ENCODE measurements around the gene KCNJ18. TPM values are rescaled to one million over a fixed set of nuclear protein-coding genes. Genes with fewer than 3 reads are reported as not detected.
"Not testable (repeated sequence)": the region's sequence is repeated elsewhere in the genome, so short reads cannot be mapped to it uniquely, and the experiment has no call there.

Gene KCNJ18
- polyA plus RNA-seq, 1 donor, result not detected

DNA sequence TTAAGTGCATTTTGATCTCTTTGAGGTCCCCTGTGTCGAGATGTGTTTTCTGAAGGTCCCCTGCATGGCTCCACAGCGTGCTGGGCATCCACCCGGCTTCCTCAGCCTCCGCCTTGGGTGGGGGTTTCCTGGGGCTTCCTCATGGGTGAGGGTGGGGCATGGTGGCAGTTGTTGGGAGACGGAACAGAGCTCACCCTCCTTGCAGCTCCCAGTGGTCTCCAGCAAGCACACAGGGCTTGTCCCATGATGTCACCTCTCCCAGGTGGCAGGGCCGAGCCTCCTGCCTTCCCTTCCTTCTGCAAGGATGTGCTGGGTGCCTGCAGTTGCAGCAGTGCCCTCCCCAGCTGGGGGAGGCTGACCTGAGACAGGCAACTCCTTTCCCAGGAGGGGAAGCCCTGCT lies 13.4 kb downstream of the KCNJ18 start:
- H3K36me3 ChIP-seq (ENCODE audit: control insufficient read depth, insufficient read depth, low read length); DNase-seq; H3K27ac ChIP-seq (ENCODE audit: low read length); H3K27me3 ChIP-seq (ENCODE audit: control insufficient read depth, insufficient read depth, low read length); H3K4me3 ChIP-seq (ENCODE audit: low read length); H3K4me1 ChIP-seq (ENCODE audit: control insufficient read depth, insufficient read depth, low read length): not testable (repeated sequence)
- no CpG with 5 or more reads among the region's 6 CpGs for WGBS (ENCODE audit: insufficient coverage, low lambda C conversion rate)
- H3K9me3 ChIP-seq (ENCODE audit: control insufficient read depth, low read depth, low read length), result peaks cover 40% of the 10 kb centered on the region

DNA sequence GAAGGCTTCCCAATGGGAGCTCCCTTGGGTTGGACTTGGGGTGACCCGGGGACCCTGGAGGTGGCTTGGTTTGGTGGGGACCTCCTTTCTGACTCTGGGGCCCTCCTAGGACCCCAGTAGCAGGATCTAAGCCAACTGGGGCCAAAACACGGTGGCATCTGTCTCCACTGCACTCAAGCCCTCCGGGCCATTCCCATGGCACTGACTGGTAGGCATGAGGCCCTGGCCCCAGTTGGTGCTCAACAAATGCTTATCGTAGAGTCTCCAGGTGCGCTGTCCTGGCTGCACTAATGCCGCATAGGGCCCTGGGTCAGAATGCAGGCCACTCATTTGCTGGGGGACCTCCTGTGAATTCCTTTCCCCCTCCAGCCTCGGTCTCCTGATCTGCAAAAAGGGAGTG lies 14.2 kb downstream of the KCNJ18 start:
- peaks cover 35% of the 10 kb centered on the region for H3K9me3 ChIP-seq (ENCODE audit: control insufficient read depth, low read depth, low read length)
- H3K4me1 ChIP-seq (ENCODE audit: control insufficient read depth, insufficient read depth, low read length); H3K4me3 ChIP-seq (ENCODE audit: low read length); H3K27ac ChIP-seq (ENCODE audit: low read length); DNase-seq; H3K36me3 ChIP-seq (ENCODE audit: control insufficient read depth, insufficient read depth, low read length); H3K27me3 ChIP-seq (ENCODE audit: control insufficient read depth, insufficient read depth, low read length): not testable (repeated sequence)
- no CpG with 5 or more reads among the region's 7 CpGs for WGBS (ENCODE audit: insufficient coverage, low lambda C conversion rate)

DNA sequence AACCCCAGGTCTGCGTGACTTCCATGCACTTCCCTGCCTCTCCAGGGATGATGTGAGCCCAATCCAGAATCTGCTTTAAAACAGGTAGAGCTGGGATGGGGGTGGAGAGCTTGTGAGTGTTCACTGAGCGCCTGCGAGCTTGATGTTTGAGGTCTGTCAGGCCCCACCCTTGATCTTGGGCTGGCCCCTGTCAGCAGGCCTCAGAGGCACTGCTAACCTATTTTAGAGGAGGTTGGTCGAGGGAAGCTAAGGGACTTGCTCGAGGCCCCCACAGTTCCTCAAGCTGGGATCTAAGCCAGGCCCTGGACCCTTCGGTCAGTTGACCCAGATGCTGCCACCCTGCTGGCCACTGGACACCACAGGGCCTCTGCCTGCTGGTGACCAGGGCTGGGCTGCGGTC lies 14.8 kb downstream of the KCNJ18 start:
- DNase-seq; H3K4me1 ChIP-seq (ENCODE audit: control insufficient read depth, insufficient read depth, low read length); H3K27me3 ChIP-seq (ENCODE audit: control insufficient read depth, insufficient read depth, low read length); H3K36me3 ChIP-seq (ENCODE audit: control insufficient read depth, insufficient read depth, low read length); H3K4me3 ChIP-seq (ENCODE audit: low read length); H3K27ac ChIP-seq (ENCODE audit: low read length): not testable (repeated sequence)
- H3K9me3 ChIP-seq (ENCODE audit: control insufficient read depth, low read depth, low read length), result peaks cover 35% of the 10 kb centered on the region
- no CpG with 5 or more reads among the region's 7 CpGs for WGBS (ENCODE audit: insufficient coverage, low lambda C conversion rate)

DNA sequence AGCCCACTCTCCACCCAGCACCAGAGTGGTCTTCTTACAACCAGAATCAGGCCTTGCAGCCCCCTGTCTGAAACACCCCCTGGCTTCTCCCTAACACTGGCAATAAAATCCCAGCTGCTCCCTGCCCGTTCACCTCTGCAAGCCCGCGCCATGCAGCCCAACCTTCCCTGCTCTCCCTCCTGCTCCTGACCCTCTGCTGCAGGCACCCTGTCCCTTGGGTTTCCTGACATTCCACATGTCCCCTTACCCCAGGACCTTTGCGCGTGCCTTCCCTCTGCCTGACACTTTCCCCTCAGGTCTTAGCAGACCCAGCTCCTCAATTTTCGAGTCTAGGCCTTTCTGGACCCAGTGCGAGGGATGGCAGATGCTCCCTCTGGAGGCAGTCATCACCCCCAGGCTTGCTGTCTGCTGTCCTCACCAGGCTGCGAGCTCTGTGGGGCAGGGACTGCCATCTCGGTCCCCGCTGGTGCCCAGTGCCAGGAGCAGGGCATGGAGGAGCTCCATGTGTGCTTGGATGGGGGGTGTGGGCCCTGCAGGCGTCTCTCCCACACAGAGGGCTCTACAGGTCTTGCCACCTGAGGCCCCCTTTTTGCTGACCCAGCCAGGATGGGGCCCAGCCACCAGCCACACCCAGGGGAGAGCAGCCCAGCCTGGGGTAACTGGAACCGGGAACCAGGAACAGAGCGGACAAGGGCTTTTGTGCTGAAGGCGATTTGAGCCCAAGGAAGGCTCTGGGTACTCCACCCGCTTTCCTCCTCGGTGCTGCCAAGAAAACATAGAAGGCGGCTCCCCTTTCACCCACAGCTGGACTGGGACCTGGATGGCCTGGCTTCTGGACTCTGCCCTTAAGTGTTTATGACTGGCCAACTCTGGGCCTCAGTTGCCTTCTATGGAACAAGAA lies 15.6 kb downstream of the KCNJ18 start:
- not testable (repeated sequence) for H3K27me3 ChIP-seq (ENCODE audit: control insufficient read depth, insufficient read depth, low read length); H3K27ac ChIP-seq (ENCODE audit: low read length); H3K36me3 ChIP-seq (ENCODE audit: control insufficient read depth, insufficient read depth, low read length); DNase-seq; H3K4me1 ChIP-seq (ENCODE audit: control insufficient read depth, insufficient read depth, low read length); H3K4me3 ChIP-seq (ENCODE audit: low read length)
- WGBS (ENCODE audit: insufficient coverage, low lambda C conversion rate), result no CpG with 5 or more reads among the region's 17 CpGs
- H3K9me3 ChIP-seq (ENCODE audit: control insufficient read depth, low read depth, low read length), result peaks cover 29% of the 10 kb centered on the region

DNA sequence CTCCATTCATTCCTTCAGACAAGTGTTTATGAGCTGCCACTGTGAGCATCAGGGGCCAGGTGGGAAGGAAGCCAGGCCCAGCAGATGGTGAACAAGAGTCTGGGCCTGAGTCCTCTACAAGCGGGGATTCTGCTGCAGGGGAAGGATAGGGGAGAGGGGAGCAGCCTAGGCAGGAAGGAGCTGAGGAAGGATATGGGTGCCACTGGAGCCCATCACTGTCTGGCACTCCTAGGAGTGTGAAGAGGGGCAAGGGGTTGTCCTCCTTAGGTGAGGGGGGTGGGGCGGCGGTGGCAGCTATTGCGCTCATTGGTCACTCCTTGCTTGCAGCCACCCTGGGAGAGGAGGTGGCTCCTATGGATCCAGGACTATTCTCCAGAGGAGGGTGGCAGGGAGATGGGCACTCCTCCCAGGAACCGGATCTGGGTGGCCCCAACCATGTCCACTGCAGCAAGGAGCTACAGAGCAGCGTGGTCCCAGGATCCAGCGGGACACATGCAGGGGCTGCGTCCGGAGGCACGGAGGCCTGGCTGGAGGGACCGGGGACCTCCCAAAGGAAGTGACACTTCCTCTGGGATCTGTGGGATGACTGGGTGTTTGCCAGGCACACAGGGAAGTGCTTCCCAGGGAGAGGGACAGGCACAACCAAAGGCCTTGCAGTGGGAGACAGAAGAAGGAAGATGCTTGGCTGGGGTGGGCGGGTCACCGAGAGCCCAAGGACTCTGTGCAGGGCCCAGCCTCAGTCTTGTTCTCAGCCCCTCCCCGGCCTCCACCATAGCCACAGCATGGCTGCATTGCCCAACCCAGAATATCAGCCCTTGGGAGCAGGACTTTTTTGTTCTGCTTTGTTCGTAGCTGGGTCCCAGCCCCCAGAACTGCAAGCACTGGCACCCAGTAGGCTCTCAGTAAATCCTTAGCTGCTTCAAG lies 16.6 kb downstream of the KCNJ18 start:
- not testable (repeated sequence) for H3K27me3 ChIP-seq (ENCODE audit: control insufficient read depth, insufficient read depth, low read length); H3K36me3 ChIP-seq (ENCODE audit: control insufficient read depth, insufficient read depth, low read length); H3K4me3 ChIP-seq (ENCODE audit: low read length); H3K27ac ChIP-seq (ENCODE audit: low read length); DNase-seq; H3K4me1 ChIP-seq (ENCODE audit: control insufficient read depth, insufficient read depth, low read length)
- peaks cover 25% of the 10 kb centered on the region for H3K9me3 ChIP-seq (ENCODE audit: control insufficient read depth, low read depth, low read length)
- no CpG with 5 or more reads among the region's 15 CpGs for WGBS (ENCODE audit: insufficient coverage, low lambda C conversion rate)

DNA sequence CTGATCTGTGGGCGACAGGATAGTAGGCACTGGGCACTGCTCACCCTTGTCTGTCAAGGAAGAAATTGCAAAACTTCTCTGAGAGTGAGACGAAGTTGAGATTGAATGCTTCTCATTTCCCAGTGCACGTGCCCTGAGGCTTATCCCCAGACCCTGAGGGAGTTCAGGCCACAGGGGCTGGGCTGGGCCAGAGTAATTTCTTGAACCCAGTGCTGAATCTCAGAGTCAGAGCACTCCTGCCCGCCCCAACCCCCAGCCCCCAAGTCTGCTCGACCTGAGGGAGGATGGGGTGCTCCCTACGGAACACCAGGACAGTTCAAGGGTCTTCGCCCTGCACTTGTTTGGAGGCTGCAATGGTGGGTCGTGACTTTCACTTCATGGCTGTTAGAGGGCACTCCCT lies 17.7 kb downstream of the KCNJ18 start:
- not testable (repeated sequence) for DNase-seq; H3K4me1 ChIP-seq (ENCODE audit: control insufficient read depth, insufficient read depth, low read length); H3K27ac ChIP-seq (ENCODE audit: low read length); H3K27me3 ChIP-seq (ENCODE audit: control insufficient read depth, insufficient read depth, low read length); H3K4me3 ChIP-seq (ENCODE audit: low read length); H3K36me3 ChIP-seq (ENCODE audit: control insufficient read depth, insufficient read depth, low read length)
- no CpG with 5 or more reads among the region's 8 CpGs for WGBS (ENCODE audit: insufficient coverage, low lambda C conversion rate)
- peaks cover 15% of the 10 kb centered on the region for H3K9me3 ChIP-seq (ENCODE audit: control insufficient read depth, low read depth, low read length)

DNA sequence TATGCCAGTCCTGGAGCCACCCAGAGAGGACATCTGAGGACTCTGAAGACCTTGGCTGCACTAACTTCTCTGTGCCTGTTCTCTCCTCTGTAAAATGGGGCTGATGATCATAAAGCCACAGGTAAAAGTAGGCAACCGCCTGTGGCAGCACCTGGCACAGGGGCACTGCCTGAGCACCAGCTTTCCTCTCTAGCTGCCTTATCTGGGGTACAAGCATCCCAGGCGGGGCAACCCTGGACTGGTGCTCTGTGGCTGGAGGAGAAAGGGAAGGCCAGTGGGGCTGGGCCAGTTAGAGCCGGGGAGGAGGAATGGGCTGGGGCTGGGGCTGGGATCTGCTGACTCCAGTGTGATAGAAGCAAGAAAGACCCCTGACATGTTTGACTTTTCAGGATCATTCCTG lies 18.2 kb downstream of the KCNJ18 start:
- not testable (repeated sequence) for H3K4me3 ChIP-seq (ENCODE audit: low read length); H3K4me1 ChIP-seq (ENCODE audit: control insufficient read depth, insufficient read depth, low read length); H3K27ac ChIP-seq (ENCODE audit: low read length); H3K27me3 ChIP-seq (ENCODE audit: control insufficient read depth, insufficient read depth, low read length); DNase-seq; H3K36me3 ChIP-seq (ENCODE audit: control insufficient read depth, insufficient read depth, low read length)
- no CpG with 5 or more reads among the region's 3 CpGs for WGBS (ENCODE audit: insufficient coverage, low lambda C conversion rate)
- H3K9me3 ChIP-seq (ENCODE audit: control insufficient read depth, low read depth, low read length), result peaks cover 11% of the 10 kb centered on the region

DNA sequence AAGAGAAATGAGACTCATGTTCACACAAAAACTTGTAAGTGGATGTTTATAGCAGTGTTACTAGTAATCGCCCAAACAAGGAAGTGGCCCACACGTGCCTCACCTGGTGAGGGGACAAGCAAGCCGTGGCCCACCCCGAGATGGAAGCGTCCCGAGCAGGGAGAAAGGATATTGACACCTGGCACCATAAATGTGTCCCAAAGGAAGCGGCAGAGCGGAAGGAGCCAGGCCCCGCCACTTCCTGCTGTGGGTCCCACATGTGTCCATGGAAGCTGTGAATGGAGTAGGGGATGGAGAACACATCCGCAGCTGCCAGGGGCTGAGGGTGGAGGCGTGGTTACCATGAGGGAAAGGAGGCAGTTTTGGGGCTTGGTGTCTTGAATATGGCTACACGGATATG lies 18.9 kb downstream of the KCNJ18 start:
- Histone ChIP-seq H3K4me1 (ENCODE audit: control insufficient read depth, insufficient read depth, low read length) (no peaks in the 10 kb centered on the region), H3K9me3 (ENCODE audit: control insufficient read depth, low read depth, low read length) (peaks cover 6% of the 10 kb centered on the region), H3K27ac (ENCODE audit: low read length) (no peak overlapping the region), H3K36me3 (ENCODE audit: control insufficient read depth, insufficient read depth, low read length) (no peaks in the 10 kb centered on the region), H3K27me3 (ENCODE audit: control insufficient read depth, insufficient read depth, low read length) (no peaks in the 10 kb centered on the region), H3K4me3 (ENCODE audit: low read length) (no peak overlapping the region)
- WGBS (ENCODE audit: insufficient coverage, low lambda C conversion rate), result 93% methylated on average over 3 of the region's 12 CpGs
- no peak for DNase-seq

DNA sequence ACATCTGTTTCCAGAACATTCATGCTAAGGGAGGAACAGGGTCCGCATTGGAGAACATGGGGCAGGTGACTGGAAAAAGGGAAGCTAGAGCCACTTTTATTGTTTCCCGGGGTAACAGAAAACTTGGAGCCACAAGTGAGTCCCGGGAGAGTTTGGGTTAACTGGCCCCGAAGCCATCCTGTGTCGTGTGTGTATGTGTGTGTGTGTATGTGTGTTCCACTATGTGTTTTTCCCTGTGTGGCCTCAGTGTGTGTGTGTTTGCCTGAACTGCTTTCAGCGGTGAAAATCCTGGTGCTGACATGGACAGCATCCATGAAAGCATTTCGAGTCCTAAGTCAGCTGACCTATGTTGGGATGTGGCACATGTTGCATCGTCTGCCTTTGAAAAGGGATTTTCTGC lies 20.7 kb downstream of the KCNJ18 start:
- DNase-seq; H3K27ac ChIP-seq (ENCODE audit: low read length); H3K4me3 ChIP-seq (ENCODE audit: low read length); H3K27me3 ChIP-seq (ENCODE audit: control insufficient read depth, insufficient read depth, low read length); H3K4me1 ChIP-seq (ENCODE audit: control insufficient read depth, insufficient read depth, low read length); H3K9me3 ChIP-seq (ENCODE audit: control insufficient read depth, low read depth, low read length); H3K36me3 ChIP-seq (ENCODE audit: control insufficient read depth, insufficient read depth, low read length): not testable (repeated sequence)
- WGBS (ENCODE audit: insufficient coverage, low lambda C conversion rate), result no CpG with 5 or more reads among the region's 8 CpGs

DNA sequence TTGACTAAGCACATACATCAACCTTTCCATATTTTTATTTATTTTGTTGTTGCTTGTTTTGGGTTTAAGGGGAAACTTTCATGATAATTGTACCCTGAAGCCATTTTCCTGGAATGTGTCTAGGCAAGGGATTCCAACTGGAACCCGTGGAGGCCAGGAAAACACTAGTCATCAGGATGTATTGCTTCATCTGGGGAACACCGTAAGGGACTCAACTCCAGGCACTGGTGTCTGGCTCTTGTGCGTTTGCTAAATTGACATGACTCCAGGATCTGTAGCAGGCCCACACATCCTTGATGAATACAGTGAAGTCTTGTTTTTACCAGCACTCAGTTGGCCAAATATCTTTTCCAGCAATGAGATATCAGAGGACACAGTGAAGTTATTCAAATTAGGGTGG lies 21.3 kb downstream of the KCNJ18 start:
- H3K27ac ChIP-seq (ENCODE audit: low read length); H3K4me1 ChIP-seq (ENCODE audit: control insufficient read depth, insufficient read depth, low read length); H3K36me3 ChIP-seq (ENCODE audit: control insufficient read depth, insufficient read depth, low read length); H3K27me3 ChIP-seq (ENCODE audit: control insufficient read depth, insufficient read depth, low read length); DNase-seq; H3K9me3 ChIP-seq (ENCODE audit: control insufficient read depth, low read depth, low read length); H3K4me3 ChIP-seq (ENCODE audit: low read length): not testable (repeated sequence)
- WGBS (ENCODE audit: insufficient coverage, low lambda C conversion rate), result no CpG with 5 or more reads among the region's 3 CpGs
